Activated CD8-positive, alpha-beta memory T cell treated with anti-CD3 and anti-CD28 coated beads, Interleukin-2, amount 50 U/mL, for 1 hour (primary cell): ENCODE data around the gene ISOC2.

Experiments
- DNase-seq: peaks from one replicate; pipeline ENCODE4 v3.0.0-alpha.2; 2020; ENCODE audit errors: extremely low read depth

Gene ISOC2

DNA sequence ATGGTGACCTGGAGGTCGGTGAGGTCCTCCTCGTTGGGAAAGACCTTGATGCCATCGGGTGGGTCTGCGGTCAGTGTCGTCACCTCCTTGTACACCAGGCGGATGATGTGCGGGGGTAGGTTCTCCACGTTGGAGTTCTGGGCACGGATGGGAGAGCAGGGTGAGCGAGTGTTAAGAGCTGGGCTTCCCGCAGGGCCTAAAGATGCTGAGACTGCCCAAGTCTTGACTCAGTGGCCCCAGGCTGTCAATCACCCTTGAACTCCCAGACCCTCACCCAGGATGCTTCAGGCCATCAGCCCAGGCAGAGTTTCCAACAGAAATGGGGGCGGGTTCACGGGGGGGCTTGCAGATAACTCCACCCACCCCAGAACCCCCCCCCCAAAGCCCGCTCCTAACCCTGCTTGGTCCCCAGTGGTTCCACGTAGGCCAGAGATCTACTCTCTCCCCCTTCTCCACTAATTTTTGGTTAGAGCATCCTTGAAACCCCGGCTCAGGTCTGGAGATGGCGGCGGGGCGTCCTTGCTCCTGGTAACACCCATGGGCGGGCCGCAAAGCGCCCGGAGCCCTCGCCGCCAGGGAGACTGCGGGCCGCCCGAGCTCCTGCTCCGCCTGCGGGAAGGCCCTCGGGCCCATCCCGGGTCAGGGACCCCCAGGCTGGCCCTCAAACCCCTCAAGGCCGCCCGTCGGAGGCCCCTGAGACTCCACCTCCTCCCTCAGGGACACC is 54.5 kb downstream of the ISOC2 start:
- DNase-seq, result no peak

DNA sequence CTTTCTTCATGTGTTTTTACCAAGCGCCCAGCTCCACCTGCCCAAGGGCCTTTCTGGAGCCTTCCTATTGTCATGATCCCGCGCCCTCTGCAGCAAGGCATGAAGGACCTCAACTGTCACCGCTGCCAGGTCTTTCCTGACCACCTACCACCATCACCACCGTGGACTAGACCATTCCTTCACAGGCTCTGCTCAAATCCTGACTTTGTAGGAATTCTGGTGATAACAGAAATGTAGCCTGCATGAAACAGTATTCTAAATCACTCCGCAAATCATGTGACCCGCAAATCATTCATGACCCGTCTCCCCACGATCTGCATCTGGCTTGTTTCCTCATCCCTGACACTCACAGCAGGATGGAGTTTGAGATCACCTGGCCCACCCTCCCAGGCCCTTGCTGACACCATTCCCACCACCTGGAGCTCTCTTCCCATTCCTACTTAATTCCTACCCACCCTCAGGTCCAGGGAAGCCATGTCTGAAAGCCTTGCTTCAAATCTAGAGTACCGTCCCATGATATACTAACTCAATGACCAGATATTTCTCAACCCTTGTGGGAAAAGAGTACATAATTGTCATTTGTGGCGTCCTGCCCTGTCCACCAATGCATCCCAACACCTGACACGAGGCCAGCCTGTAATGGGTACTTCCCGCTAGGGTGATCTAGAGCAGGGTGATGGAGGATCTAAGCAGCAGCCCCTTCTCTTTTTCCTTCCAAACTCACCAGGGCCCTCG is 55.2 kb downstream of the ISOC2 start:
- no peak for DNase-seq

DNA sequence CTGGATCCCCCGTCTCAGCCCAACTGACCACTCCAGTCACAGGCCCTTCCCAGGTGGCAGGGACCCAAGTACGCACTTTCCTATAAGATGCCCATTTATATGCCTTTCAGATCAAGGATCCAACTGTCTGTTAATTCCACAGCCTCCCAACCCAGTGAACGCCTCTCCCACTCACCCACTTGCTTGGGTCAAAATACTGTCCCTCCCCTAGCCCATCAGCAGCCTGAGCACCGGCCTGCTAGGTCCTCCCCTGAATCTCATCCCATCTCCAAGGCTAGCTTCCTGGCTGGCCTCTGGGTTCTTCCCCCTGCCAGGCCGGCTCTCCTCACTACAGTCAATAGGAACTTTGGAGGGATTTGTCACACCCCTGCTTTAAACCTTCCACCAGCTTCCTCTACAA is 55.8 kb downstream of the ISOC2 start:
- DNase-seq, result no peak
